ENCODE data around the gene DVL1.
A peak's percentile ranks its signal among the peaks of the same experiment; 100 is the strongest.

The DVL1 gene

DNA sequence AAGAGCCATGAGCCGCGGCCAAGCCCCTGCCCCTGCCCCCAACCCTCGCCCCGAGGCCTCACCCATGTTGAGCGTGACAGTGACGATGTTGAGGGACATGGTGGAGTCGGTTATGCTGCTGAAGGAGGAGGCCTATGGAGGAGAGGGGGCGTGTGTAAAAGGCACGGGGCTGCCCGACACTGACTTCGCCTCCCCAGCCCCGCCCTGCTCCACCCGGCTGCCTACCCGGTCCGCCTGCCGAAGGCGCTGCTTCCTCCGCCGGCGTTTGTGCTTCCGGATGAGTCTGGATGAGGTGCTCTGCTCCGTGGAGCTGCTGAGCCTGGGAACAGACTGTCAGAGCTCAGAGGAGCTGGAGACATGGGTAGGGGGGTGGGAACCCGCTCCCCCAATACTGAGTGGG, 9.0 kb downstream of the DVL1 start:
- DNase-seq: no peak

DNA sequence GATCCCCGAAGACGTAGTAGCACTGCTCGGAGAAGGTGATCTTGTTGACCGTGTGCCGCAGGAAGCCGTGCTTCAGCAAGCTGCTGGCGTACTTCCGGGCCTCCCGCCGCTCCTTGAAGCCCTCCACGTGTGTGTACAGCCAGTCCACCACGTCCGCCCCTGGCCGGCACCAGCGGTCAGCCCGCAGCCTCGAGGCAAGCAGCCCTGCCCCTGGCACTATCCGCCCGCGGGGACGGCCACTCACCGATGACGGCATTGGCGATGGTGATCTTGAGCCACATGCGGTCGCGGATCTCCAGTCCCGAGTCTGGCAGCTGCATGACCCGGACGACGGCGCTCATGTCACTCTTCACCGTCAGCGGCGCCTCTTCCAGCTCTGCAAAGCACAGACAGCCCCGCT, 10.9 kb downstream of the DVL1 start:
- DNase-seq: no peak

DNA sequence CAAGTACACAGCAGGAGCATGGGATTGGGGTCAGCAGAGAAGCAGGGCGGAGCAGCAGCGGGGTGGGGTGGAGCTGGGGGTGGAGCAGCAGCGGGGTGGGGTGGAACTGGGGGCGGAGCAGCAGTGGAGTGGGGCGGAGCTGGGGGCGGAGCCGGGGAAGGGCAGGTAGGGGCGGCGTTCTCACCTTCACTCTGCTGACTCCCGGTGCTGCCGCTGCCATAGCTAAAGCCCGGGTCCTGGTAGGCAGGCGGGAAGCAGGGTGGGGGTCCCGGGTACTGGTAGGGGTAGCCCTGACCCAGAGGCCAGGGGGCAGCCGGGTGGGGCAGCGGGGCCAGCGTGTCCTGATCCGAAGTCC, 11.4 kb downstream of the DVL1 start:
- DNase-seq: peak; percentile 49

GRCh38 chr1:1336931-1337792, 12.1 kb downstream of the DVL1 start:
- DNase-seq: no peak

- DNase-seq: no peak
Measured at GRCh38 chr1:1336446-1336845, 12.8 kb downstream of the DVL1 start.

GRCh38 chr1:1335792-1336248, 13.4 kb downstream of the DVL1 start:
- DNase-seq: no peak

DNA sequence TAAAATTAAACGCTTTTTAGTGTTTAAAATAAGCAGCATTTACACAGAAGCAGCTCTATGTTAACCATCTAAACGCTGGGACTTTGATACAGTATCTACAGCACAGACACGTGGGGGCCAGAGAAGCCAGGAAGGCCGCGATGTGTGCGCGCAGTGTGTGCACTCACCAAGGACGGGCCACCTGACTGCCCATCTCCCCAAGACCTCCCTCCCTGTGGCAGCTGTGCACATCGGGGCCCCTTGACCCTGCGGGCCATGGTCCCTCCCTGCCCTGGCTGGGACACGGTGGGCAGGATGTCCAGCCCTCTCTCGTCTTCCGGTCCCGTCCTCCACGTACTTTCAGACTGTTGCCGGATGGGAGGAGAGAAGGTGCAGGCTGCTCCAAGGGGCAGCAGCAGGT, 13.9 kb downstream of the DVL1 start:
- no peak for DNase-seq

- DNase-seq: no peak
Measured at GRCh38 chr1:1334835-1335234, 14.4 kb downstream of the DVL1 start.

DNA sequence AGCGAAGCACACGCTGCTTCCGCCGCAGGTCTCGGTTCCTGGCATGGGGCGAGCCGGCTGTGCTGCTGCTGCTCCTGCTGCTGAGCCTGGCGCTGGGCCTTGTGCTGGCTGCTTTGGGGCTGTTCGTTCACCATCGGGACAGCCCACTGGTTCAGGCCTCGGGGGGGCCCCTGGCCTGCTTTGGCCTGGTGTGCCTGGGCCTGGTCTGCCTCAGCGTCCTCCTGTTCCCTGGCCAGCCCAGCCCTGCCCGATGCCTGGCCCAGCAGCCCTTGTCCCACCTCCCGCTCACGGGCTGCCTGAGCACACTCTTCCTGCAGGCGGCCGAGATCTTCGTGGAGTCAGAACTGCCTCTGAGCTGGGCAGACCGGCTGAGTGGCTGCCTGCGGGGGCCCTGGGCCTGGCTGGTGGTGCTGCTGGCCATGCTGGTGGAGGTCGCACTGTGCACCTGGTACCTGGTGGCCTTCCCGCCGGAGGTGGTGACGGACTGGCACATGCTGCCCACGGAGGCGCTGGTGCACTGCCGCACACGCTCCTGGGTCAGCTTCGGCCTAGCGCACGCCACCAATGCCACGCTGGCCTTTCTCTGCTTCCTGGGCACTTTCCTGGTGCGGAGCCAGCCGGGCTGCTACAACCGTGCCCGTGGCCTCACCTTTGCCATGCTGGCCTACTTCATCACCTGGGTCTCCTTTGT, 15.5 kb downstream of the DVL1 start:
- DNase-seq: no peak

GRCh38 chr1:1332774-1333480, 16.3 kb downstream of the DVL1 start:
- DNase-seq: no peak

DNA sequence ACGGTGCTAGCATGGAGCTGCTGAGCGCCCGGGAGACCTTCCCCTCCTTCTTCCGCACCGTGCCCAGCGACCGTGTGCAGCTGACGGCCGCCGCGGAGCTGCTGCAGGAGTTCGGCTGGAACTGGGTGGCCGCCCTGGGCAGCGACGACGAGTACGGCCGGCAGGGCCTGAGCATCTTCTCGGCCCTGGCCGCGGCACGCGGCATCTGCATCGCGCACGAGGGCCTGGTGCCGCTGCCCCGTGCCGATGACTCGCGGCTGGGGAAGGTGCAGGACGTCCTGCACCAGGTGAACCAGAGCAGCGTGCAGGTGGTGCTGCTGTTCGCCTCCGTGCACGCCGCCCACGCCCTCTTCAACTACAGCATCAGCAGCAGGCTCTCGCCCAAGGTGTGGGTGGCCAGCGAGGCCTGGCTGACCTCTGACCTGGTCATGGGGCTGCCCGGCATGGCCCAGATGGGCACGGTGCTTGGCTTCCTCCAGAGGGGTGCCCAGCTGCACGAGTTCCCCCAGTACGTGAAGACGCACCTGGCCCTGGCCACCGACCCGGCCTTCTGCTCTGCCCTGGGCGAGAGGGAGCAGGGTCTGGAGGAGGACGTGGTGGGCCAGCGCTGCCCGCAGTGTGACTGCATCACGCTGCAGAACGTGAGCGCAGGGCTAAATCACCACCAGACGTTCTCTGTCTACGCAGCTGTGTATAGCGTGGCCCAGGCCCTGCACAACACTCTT, 17.0 kb downstream of the DVL1 start:
- DNase-seq: no peak

DNA sequence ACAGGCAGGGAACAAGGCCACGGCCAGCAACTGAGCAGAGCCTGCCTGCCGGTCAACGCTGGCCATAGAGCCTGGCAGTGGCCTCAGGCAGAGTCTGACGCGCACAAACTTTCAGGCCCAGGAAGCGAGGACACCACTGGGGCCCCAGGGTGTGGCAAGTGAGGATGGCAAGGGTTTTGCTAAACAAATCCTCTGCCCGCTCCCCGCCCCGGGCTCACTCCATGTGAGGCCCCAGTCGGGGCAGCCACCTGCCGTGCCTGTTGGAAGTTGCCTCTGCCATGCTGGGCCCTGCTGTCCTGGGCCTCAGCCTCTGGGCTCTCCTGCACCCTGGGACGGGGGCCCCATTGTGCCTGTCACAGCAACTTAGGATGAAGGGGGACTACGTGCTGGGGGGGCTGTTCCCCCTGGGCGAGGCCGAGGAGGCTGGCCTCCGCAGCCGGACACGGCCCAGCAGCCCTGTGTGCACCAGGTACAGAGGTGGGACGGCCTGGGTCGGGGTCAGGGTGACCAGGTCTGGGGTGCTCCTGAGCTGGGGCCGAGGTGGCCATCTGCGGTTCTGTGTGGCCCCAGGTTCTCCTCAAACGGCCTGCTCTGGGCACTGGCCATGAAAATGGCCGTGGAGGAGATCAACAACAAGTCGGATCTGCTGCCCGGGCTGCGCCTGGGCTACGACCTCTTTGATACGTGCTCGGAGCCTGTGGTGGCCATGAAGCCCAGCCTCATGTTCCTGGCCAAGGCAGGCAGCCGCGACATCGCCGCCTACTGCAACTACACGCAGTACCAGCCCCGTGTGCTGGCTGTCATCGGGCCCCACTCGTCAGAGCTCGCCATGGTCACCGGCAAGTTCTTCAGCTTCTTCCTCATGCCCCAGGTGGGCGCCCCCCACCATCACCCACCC, 17.9 kb downstream of the DVL1 start, which contains the start of gene TAS1R3:
TAS1R3 (plus strand) TSS at position 213 of the 898 bp plus-strand sequence; CDS start at position 279, 66 bp downstream.
- no peak for DNase-seq

GRCh38 chr1:1330366-1331067, 18.7 kb downstream of the DVL1 start:
- no peak for DNase-seq

- no peak for DNase-seq
Measured at GRCh38 chr1:1329304-1330210, 19.7 kb downstream of the DVL1 start.

DNA sequence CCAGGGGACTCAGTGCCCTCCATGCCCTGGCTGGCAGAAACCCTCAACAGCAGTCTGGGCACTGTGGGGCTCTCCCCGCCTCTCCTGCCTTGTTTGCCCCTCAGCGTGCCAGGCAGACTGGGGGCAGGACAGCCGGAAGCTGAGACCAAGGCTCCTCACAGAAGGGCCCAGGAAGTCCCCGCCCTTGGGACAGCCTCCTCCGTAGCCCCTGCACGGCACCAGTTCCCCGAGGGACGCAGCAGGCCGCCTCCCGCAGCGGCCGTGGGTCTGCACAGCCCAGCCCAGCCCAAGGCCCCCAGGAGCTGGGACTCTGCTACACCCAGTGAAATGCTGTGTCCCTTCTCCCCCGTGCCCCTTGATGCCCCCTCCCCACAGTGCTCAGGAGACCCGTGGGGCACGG, 21.0 kb downstream of the DVL1 start:
- DNase-seq: no peak

DNA sequence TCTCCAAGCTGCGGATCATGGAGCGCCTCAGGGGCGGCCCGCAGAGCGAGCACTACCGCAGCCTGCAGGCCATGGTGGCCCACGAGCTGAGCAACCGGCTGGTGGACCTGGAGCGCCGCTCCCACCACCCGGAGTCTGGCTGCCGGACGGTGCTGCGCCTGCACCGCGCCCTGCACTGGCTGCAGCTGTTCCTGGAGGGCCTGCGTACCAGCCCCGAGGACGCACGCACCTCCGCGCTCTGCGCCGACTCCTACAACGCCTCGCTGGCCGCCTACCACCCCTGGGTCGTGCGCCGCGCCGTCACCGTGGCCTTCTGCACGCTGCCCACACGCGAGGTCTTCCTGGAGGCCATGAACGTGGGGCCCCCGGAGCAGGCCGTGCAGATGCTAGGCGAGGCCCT, 21.9 kb downstream of the DVL1 start:
- DNase-seq: no peak

DNA sequence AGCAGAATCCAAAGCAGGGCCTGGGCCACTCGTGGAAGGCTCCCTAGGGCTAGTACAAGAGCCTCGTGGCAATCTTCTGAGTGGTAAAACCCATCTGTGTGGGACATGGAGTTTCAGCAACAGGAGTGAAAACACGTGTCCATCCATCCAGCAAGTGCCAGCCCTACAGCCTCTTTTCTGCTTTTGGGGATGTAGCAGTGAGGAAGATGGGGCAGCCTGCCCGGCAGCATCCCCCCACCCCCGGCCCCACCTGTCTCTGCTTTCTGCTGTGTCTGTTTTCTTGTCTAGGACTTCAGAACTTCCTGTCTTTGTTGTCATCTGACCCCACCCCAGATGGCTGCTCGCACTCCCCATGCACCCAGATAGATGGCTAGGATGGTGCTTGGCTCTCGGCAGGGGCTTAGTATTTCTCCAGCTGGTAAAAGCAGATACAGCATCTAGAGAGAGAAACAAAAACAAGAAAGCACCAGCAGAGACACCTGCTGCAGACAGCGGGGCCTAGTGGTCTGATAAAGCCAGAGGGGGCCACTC, 23.1 kb downstream of the DVL1 start:
- no peak for DNase-seq

- DNase-seq: no peak
Measured at GRCh38 chr1:1325288-1326074, 23.7 kb downstream of the DVL1 start.

Measured in stimulated activated CD4-positive, alpha-beta T cell treated with anti-CD3 and anti-CD28 coated beads, Interleukin-12 subunit alpha, Interleukin-12 subunit beta, amount 100 ng/mL, for 4 hours (primary cell).